Activated CD4-positive, CD25-positive, alpha-beta regulatory T cell treated with anti-CD3 and anti-CD28 coated beads, Interleukin-2, amount 50 U/mL, for 16 hours (primary cell): ENCODE results near the gene HEBP1.

ENCODE experiments used
- DNase-seq: peaks from one replicate; pipeline ENCODE4 v3.0.0-alpha.2; 2020; ENCODE audit warnings: low read depth, low spot score

Gene HEBP1

DNA sequence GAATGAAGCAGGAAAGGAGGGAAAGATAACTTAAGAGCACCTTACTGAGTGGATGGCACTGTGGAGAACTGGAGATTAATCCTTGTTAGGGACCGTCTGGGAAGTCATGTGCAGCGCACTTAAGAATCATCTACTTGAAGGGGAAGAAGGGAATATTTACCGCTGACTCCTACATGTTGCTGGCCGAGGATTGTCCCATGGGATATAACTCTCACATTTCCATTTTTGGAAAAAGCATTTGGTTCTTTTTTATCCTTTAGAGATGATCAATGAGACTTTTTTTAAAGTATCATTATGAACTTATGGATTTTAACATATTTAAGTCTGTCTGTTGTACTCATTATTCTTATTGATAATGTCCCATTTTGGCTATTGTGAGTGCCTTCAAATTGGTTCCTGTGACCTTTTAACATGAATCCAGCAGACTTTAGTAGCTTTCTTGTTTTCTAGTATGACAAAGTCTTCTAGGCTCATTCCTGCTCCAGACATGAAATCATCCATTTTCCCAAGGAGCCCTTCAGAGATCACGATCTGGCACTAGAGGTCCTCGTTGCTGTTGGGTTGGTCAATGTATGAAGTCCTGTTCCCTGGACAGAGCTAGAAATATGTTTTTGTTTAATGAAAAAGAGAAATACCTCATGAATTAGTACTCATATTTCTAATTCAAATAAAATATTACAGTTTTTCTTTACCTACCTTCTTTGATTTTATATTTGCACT lies 23.9 kb upstream of the HEBP1 start:
- DNase-seq, result no peak

GRCh38 chr12:13022851-13023271 lies 22.8 kb upstream of the HEBP1 start:
- DNase-seq, result no peak

GRCh38 chr12:13011098-13011497 lies 11.0 kb upstream of the HEBP1 start:
- no peak for DNase-seq

DNA sequence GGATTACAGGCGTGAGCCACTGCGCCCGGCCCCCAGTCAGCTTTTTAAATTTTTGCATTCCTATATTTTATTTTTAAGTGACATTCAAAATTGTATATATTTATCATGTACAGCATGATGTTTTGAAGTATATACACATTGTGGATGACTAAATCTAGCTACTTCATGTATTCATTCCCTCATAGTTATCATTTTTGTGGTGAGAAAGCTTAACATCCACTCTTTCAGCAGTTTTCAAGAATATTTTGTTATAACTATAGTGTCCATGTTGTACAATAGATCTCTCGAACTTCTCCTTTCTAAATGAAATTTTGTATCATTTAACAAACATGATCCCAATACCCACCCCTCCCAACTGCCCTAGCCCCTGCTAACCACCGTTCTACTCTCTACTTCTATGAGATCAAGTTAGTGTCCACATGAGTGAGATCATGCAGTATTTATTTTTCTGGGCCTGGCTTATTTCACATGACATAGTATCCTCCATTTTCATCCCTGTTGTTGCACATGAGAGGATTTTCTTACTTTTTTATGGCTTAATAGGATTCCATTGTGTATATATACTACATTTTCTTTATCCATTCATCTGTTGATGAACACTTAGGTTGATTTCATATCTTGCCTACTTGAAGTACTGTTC lies 8.8 kb upstream of the HEBP1 start:
- DNase-seq, result no peak

DNA sequence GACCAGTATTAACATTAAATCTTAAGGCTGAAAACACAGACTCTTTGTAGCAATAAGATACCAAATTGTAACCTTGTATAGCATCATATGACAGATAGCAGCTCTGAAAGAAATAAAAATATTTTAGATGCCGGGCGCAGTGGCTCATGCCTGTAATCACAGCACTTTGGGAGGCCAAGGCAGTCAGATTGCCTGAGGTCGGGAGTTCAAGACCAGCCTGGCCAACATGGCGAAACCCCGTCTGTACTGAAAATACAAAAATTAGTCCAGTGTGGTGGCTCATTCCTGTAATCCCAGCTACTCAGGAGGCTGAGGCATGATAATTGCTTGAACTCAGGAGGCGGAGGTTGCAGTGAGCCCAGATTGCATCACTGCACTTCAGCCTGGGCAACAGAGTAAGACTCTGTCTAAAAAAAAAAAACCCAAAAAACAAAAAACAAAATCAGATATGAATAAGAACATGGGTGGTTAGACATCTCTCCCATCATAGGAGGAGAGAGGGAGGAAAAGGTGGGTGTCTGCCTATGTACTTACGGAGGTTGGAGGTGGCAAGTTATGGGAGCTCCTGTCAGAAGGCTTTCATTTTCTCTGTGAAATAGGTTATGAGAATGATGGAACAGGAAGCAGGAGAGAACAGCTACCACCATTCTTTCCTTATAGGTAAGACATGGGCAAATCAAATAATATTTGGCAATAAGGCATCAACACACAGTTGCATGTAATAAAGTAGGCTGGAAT lies 7.6 kb upstream of the HEBP1 start:
- no peak for DNase-seq

- DNase-seq, result no peak
Observed at GRCh38 chr12:13005649-13006048, 5.6 kb upstream of the HEBP1 start.

GRCh38 chr12:13004986-13005385 lies 4.9 kb upstream of the HEBP1 start:
- no peak for DNase-seq

GRCh38 chr12:13004361-13004760 lies 4.3 kb upstream of the HEBP1 start:
- no peak for DNase-seq

DNA sequence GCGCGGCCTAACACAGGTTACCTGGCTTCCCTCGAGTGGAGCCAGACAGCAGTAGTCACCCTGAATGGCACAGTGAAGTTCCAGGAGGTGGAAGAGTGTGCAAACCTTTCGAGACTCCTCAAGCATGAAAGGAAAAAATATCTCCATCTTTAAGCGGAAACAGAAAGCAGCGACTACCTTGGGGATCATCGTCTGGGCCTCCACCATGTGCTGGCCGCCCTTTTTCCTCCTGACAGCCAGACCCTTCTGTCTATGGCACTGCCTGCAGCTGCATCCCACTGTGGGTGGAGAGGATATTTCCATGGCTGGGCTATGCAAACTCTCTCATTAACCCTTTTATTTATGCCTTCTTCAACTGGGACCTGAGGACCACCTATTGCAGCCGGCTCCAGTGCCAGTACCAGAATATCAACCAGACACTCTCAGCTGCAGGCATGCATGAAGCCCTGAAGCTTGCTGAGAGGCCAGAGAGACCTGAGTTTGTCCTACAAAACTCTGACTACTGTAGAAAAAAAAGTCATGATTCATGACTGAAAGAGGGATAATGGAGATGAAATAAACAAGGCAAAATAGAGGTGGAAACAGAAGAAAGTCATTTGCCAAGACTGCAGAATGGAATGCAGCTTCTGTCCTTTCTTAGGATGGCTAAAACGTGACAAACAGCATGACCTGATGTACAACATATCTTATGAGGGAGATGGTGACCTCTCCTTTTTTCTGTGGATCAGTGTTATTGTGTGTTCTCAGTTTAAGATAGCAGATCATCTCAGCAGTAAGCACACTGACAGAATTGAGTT lies 2.4 kb upstream of the HEBP1 start:
- no peak for DNase-seq

DNA sequence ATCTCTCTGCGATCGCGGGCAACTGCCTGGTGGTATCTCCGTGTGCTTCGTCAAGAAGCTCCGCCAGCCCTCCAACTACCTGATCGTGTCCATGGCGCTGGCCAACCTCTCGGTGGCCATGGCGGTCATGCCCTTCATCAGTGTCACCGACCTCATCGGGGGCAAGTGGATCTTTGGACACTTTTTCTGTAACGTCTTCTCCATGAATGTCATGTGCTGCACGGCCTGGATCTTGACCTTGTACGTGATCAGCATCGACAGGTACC lies 1.6 kb upstream of the HEBP1 start:
- no peak for DNase-seq

DNA sequence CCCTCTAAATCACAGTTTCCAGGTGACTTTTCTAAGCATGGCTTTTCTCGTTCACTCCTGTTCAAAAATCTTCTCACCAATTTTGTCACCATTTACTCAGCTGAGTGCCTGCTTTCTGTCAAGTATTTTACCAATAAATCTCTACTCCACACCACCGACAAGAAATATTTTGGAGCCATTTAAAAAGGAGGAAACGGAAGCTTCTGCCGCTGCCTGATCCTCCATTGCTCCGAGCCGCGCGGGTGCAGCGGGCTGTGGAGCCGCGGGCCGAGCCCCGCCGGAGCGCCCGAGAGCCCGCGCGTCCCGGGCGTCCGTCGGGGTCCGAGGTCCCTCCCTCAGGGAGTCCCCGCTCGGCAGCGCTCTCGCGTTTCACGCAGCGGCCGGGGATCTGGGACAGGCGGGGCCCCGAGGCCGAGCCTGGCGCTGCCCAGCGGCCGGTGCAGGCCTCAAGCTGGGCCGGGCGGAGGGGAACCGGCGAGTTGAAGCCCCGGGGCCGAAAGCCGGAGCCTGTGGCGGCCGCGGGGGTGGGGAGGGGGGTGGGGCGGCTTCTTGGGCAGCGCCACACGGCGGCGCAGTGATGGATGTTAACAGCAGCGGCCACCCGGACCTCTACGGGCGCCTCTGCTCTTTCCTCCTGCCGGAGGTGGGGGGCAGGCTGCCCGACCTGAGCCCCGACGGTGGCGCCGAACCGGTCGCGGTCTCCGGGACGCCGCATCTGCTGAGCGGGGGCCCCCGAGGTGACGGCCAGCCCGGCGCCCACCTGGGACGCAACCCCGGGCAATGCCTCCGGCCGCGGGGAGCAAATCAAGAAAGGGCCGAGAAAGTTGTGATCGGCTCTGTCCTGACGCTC lies 1.1 kb upstream of the HEBP1 start:
- no peak for DNase-seq

DNA sequence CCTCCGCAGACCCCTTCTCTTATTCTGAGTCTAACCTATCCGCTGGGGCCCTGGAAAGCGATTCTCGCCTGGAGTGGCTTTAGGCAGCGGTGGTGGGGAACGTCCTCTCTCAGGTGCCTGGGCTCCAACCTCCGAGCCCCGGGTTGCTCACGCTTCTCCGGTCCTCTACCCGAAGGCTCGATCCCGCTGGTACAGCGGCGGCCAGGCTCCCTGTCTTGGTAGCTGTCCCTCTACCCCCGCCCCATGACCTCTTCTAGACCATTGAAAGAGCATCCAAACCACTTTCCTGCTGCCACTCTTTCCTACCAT lies 505 bp upstream of the HEBP1 start:
- no peak for DNase-seq

GRCh38 chr12:12999271-12999958 lies 650 bp downstream of the HEBP1 start:
- DNase-seq, result no peak

- DNase-seq, result no peak
Observed at GRCh38 chr12:12998248-12998647, 1.8 kb downstream of the HEBP1 start.

GRCh38 chr12:12997734-12998133 lies 2.3 kb downstream of the HEBP1 start:
- no peak for DNase-seq

DNA sequence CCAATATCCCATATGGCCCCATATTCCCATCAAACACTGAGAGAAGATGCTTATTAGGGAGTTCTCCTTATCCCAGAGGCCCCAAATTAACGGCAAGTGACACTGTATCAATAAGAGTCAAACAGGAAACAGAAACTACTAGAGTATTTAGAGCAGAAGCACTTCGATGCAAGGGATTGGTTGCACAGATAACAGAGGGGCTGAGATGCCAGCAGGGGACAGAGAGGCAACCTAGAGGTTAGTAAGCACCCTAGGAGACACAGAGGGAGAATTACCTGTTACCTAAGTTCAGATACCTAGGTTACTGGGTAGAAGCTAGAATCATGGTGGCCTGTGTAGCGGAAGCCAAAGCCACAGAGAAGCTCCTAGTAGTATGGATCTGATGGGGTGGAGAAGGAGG lies 2.9 kb downstream of the HEBP1 start:
- DNase-seq, result no peak

GRCh38 chr12:12996209-12996608 lies 3.9 kb downstream of the HEBP1 start:
- DNase-seq, result no peak

DNA sequence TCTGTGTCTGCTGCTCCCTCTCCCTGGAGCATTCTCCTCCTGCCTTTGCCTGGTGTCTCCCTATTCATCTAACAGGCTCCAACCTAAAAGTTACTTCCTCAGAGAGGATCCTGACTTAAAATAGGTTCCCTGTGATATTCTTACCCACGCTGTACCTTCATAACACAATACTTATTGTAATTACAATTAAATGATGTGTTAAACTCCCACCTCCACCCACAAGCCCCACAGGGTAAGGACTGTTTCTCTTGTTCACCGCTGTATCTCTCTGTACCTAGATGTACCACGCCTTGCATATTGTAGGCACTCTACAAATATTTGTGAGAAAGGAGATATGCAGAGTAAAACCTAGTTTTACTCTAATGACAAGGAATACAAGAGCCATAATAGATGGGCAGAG lies 5.0 kb downstream of the HEBP1 start:
- DNase-seq, result no peak

- DNase-seq, result no peak
Observed at GRCh38 chr12:12993367-12993766, 6.7 kb downstream of the HEBP1 start.

- no peak for DNase-seq
Observed at GRCh38 chr12:12992418-12993130, 7.5 kb downstream of the HEBP1 start.
